Bronchial epithelial cell (primary cell): Measurements from ENCODE around the gene LRRC8D. TPM values are rescaled to one million over a fixed set of nuclear protein-coding genes. Genes with fewer than 3 reads are reported as not detected.

ENCODE experiments used
- DNase-seq: peaks from one replicate; pipeline ENCODE4 v3.0.0-alpha.2; 2010; ENCODE audit warnings: low read depth
- FAIRE-seq: peaks from 2 replicates; lab custom pipeline; 2011; peaks lifted over from hg19 to GRCh38; lab: Jason Lieb, UNC
- H3K27me3 ChIP-seq: 2 replicates; pipeline ENCODE4 v1.5.1; 2011; ENCODE audit warnings: low read length; ENCODE audit not compliant: control insufficient read depth, insufficient read depth
- H3K36me3 ChIP-seq: 2 replicates; pipeline ENCODE4 v1.5.1; 2011; ENCODE audit warnings: low read length; ENCODE audit not compliant: control insufficient read depth, insufficient read depth
- H3K4me3 ChIP-seq: 2 replicates; pipeline ENCODE4 v1.5.1; 2011; ENCODE audit warnings: mild to moderate bottlenecking, low read depth, low read length, control low read depth
- CTCF ChIP-seq: IDR thresholded peaks from 2 replicates; pipeline ENCODE4 v1.5.1; 2011; ENCODE audit warnings: mild to moderate bottlenecking, moderate library complexity, low read length, control low read depth, inconsistent platforms; ENCODE audit not compliant: insufficient read depth, severe bottlenecking
- total RNA-seq: library from RNA; depleted of rRNA; stranded (reverse); fragments of >200 nt; gene quantifications from 2 replicates; pipeline ENCODE4 v1.2.1, GENCODE V29; 2014

The LRRC8D gene
- total RNA-seq, 1 donor from 2014 or later, result 35.8 TPM

- Histone ChIP-seq H3K36me3 (peaks cover 2% of the 10 kb centered on the region), H3K4me3 (no peak overlapping the region), H3K27me3 (no peaks in the 10 kb centered on the region)
- FAIRE-seq (no peak), DNase-seq (no peak)
- TF ChIP-seq CTCF, result no peak
These were observed 82.7 kb downstream of the LRRC8D start for GRCh38 chr1:89903550-89903949.

GRCh38 chr1:89904219-89904980 is 83.6 kb downstream of the LRRC8D start:
- Histone ChIP-seq H3K27me3 (no peaks in the 10 kb centered on the region), H3K4me3 (no peak overlapping the region), H3K36me3 (no peaks in the 10 kb centered on the region)
- FAIRE-seq (no peak), DNase-seq (no peak)
- no peak for TF ChIP-seq CTCF

GRCh38 chr1:89905395-89906058 is 84.7 kb downstream of the LRRC8D start:
- no peaks in the 10 kb centered on the region for H3K27me3 ChIP-seq
- TF ChIP-seq CTCF, result no peak
- H3K36me3 ChIP-seq, result no peaks in the 10 kb centered on the region
- FAIRE-seq, result no peak
- H3K4me3 ChIP-seq, result no peak overlapping the region
- DNase-seq, result no peak

GRCh38 chr1:89906088-89906487 is 85.3 kb downstream of the LRRC8D start:
- H3K36me3 ChIP-seq, result no peaks in the 10 kb centered on the region
- no peak for TF ChIP-seq CTCF
- no peak overlapping the region for H3K4me3 ChIP-seq
- FAIRE-seq (no peak), DNase-seq (no peak)
- no peaks in the 10 kb centered on the region for H3K27me3 ChIP-seq

GRCh38 chr1:89907727-89908212 is 86.9 kb downstream of the LRRC8D start:
- FAIRE-seq (no peak), DNase-seq (peak; percentile 87)
- Histone ChIP-seq H3K4me3 (no peak overlapping the region), H3K27me3 (no peaks in the 10 kb centered on the region), H3K36me3 (no peaks in the 10 kb centered on the region)
- no peak for TF ChIP-seq CTCF
